ENCODE data around the gene USH1C.

- TF ChIP-seq EZH2phosphoT487 (IDR thresholded peaks at IDR 0.05; ENCODE audit: insufficient read depth, low read depth): no peak
- no peak for TF ChIP-seq EZH2 (IDR thresholded peaks at IDR 0.05; ENCODE audit: insufficient read depth, poor library complexity, severe bottlenecking)
These were observed 44.5 kb upstream of the USH1C start for GRCh38 chr11:17588721-17589120.
